Memory B cell (primary cell): Measurements from ENCODE around the gene ASB13.

ENCODE experiments used
- ATAC-seq: fragments of 150-1000 bp; cut with Tn5 transposase; 2 replicates; pipeline ENCODE4 v1.10.0; 2021; ENCODE audit warnings: low read depth, mild to moderate bottlenecking, moderate library complexity
- DNase-seq, 2 donors: peaks; one replicate each; pipeline ENCODE4 v3.0.0; 2022; ENCODE audit warnings: low spot score in 2 of 2
- H3K27ac Mint-ChIP-seq: one replicate; pipeline ENCODE4 v1.8.0; 2022; ENCODE audit warnings: mild to moderate bottlenecking, moderate library complexity, mixed read lengths
- H3K27me3 Mint-ChIP-seq: one replicate; pipeline ENCODE4 v1.8.0; 2022; ENCODE audit warnings: mixed read lengths
- H3K36me3 Mint-ChIP-seq: one replicate; pipeline ENCODE4 v1.8.0; 2022; ENCODE audit warnings: mild to moderate bottlenecking, mixed read lengths
- H3K4me1 Mint-ChIP-seq: one replicate; pipeline ENCODE4 v1.8.0; 2022; ENCODE audit warnings: mixed read lengths
- H3K4me3 Mint-ChIP-seq: one replicate; pipeline ENCODE4 v1.8.0; 2022; ENCODE audit warnings: mild to moderate bottlenecking, moderate library complexity, mixed read lengths
- H3K9me3 Mint-ChIP-seq: one replicate; pipeline ENCODE4 v1.8.0; 2022; ENCODE audit warnings: mixed read lengths

The ASB13 gene

GRCh38 chr10:5648494-5649457 is 17.6 kb downstream of the ASB13 start:
- peaks cover 5% of the 10 kb centered on the region for H3K36me3 Mint-ChIP-seq
- ATAC-seq (peak; percentile 33), DNase-seq (no peak)
- H3K9me3 Mint-ChIP-seq = no peaks in the 10 kb centered on the region
- peaks cover 10% of the 10 kb centered on the region for H3K27me3 Mint-ChIP-seq
- H3K4me1 Mint-ChIP-seq = peaks cover 9% of the 10 kb centered on the region
- H3K27ac Mint-ChIP-seq = no peak overlapping the region
- no peak overlapping the region for H3K4me3 Mint-ChIP-seq

- no peak overlapping the region for H3K4me3 Mint-ChIP-seq
- H3K27ac Mint-ChIP-seq = no peak overlapping the region
- ATAC-seq (no peak), DNase-seq (no peak)
- peaks cover 9% of the 10 kb centered on the region for H3K4me1 Mint-ChIP-seq
- H3K36me3 Mint-ChIP-seq = peaks cover 5% of the 10 kb centered on the region
- H3K9me3 Mint-ChIP-seq = no peaks in the 10 kb centered on the region
- H3K27me3 Mint-ChIP-seq = peaks cover 8% of the 10 kb centered on the region
These were observed 18.7 kb downstream of the ASB13 start for GRCh38 chr10:5647507-5648240.

- ATAC-seq (no peak), DNase-seq (no peak)
- Mint-ChIP-seq H3K27ac (no peak overlapping the region), H3K9me3 (no peaks in the 10 kb centered on the region), H3K27me3 (peaks cover 7% of the 10 kb centered on the region), H3K4me3 (no peak overlapping the region), H3K36me3 (peaks cover 5% of the 10 kb centered on the region), H3K4me1 (peaks cover 9% of the 10 kb centered on the region)
These were observed 20.3 kb downstream of the ASB13 start for GRCh38 chr10:5645944-5646617.

- ATAC-seq = peak; percentile 92
- H3K4me3 Mint-ChIP-seq = no peak overlapping the region
- peaks cover 7% of the 10 kb centered on the region for H3K27me3 Mint-ChIP-seq
- no peak overlapping the region for H3K27ac Mint-ChIP-seq
- DNase-seq = peak in 1 of 2 donors; percentile 35
- peaks cover 9% of the 10 kb centered on the region for H3K36me3 Mint-ChIP-seq
- no peaks in the 10 kb centered on the region for H3K9me3 Mint-ChIP-seq
- peaks cover 9% of the 10 kb centered on the region for H3K4me1 Mint-ChIP-seq
These were observed 21.0 kb downstream of the ASB13 start for GRCh38 chr10:5645375-5645774.

GRCh38 chr10:5644930-5645329 is 21.5 kb downstream of the ASB13 start:
- ATAC-seq (no peak), DNase-seq (no peak)
- H3K27ac Mint-ChIP-seq = no peak overlapping the region
- H3K4me1 Mint-ChIP-seq = peaks cover 9% of the 10 kb centered on the region
- no peaks in the 10 kb centered on the region for H3K9me3 Mint-ChIP-seq
- H3K27me3 Mint-ChIP-seq = peaks cover 4% of the 10 kb centered on the region
- peaks cover 8% of the 10 kb centered on the region for H3K36me3 Mint-ChIP-seq
- H3K4me3 Mint-ChIP-seq = no peak overlapping the region

GRCh38 chr10:5643346-5644067 is 22.9 kb downstream of the ASB13 start:
- DNase-seq (no peak), ATAC-seq (no peak)
- Mint-ChIP-seq H3K4me3 (no peak overlapping the region), H3K4me1 (peaks cover 9% of the 10 kb centered on the region), H3K9me3 (no peaks in the 10 kb centered on the region), H3K27ac (no peak overlapping the region), H3K36me3 (peaks cover 6% of the 10 kb centered on the region), H3K27me3 (peaks cover 3% of the 10 kb centered on the region)

- ATAC-seq = no peak
- peaks cover 6% of the 10 kb centered on the region for H3K36me3 Mint-ChIP-seq
- DNase-seq = no peak
- peaks cover 9% of the 10 kb centered on the region for H3K4me1 Mint-ChIP-seq
- H3K27me3 Mint-ChIP-seq = peaks cover 3% of the 10 kb centered on the region
- H3K4me3 Mint-ChIP-seq = no peak overlapping the region
- H3K9me3 Mint-ChIP-seq = no peaks in the 10 kb centered on the region
- no peak overlapping the region for H3K27ac Mint-ChIP-seq
These were observed 24.9 kb downstream of the ASB13 start for GRCh38 chr10:5641501-5641900.

- no peak for ATAC-seq
- Mint-ChIP-seq H3K9me3 (no peaks in the 10 kb centered on the region), H3K36me3 (peaks cover 6% of the 10 kb centered on the region), H3K4me1 (peaks cover 5% of the 10 kb centered on the region), H3K4me3 (no peak overlapping the region), H3K27me3 (peaks cover 3% of the 10 kb centered on the region), H3K27ac (no peak overlapping the region)
- DNase-seq = no peak
These were observed 25.9 kb downstream of the ASB13 start for GRCh38 chr10:5640501-5640900.

- no peaks in the 10 kb centered on the region for H3K9me3 Mint-ChIP-seq
- ATAC-seq (no peak), DNase-seq (no peak)
- H3K4me3 Mint-ChIP-seq = no peak overlapping the region
- no peak overlapping the region for H3K27ac Mint-ChIP-seq
- peaks cover 3% of the 10 kb centered on the region for H3K27me3 Mint-ChIP-seq
- H3K36me3 Mint-ChIP-seq = peaks cover 6% of the 10 kb centered on the region
- peaks cover 3% of the 10 kb centered on the region for H3K4me1 Mint-ChIP-seq
These were observed 26.4 kb downstream of the ASB13 start for GRCh38 chr10:5640036-5640435.

- Mint-ChIP-seq H3K9me3 (no peaks in the 10 kb centered on the region), H3K27me3 (peaks cover 3% of the 10 kb centered on the region), H3K4me3 (no peak overlapping the region), H3K27ac (no peak overlapping the region), H3K4me1 (no peaks in the 10 kb centered on the region), H3K36me3 (peaks cover 6% of the 10 kb centered on the region)
- DNase-seq (no peak), ATAC-seq (no peak)
These were observed 27.3 kb downstream of the ASB13 start for GRCh38 chr10:5639066-5639465.

- Mint-ChIP-seq H3K4me3 (no peak overlapping the region), H3K36me3 (peaks cover 6% of the 10 kb centered on the region), H3K4me1 (no peaks in the 10 kb centered on the region), H3K9me3 (no peaks in the 10 kb centered on the region), H3K27ac (no peak overlapping the region), H3K27me3 (no peaks in the 10 kb centered on the region)
- DNase-seq (no peak), ATAC-seq (no peak)
These were observed 27.9 kb downstream of the ASB13 start for GRCh38 chr10:5638494-5638893.

GRCh38 chr10:5634918-5635317 is 31.5 kb downstream of the ASB13 start:
- no peak overlapping the region for H3K4me3 Mint-ChIP-seq
- peaks cover under 1% of the 10 kb centered on the region for H3K4me1 Mint-ChIP-seq
- H3K27me3 Mint-ChIP-seq = peaks cover 4% of the 10 kb centered on the region
- ATAC-seq = no peak
- no peaks in the 10 kb centered on the region for H3K36me3 Mint-ChIP-seq
- H3K9me3 Mint-ChIP-seq = no peaks in the 10 kb centered on the region
- no peak overlapping the region for H3K27ac Mint-ChIP-seq
- no peak for DNase-seq

- Mint-ChIP-seq H3K4me1 (peaks cover 8% of the 10 kb centered on the region), H3K4me3 (no peak overlapping the region), H3K36me3 (no peaks in the 10 kb centered on the region), H3K27ac (no peak overlapping the region), H3K9me3 (no peaks in the 10 kb centered on the region), H3K27me3 (peaks cover 8% of the 10 kb centered on the region)
- no peak for DNase-seq
- no peak for ATAC-seq
These were observed 33.1 kb downstream of the ASB13 start for GRCh38 chr10:5633166-5633749.
